ENCODE results near the gene VRK1.

Gene VRK1

DNA sequence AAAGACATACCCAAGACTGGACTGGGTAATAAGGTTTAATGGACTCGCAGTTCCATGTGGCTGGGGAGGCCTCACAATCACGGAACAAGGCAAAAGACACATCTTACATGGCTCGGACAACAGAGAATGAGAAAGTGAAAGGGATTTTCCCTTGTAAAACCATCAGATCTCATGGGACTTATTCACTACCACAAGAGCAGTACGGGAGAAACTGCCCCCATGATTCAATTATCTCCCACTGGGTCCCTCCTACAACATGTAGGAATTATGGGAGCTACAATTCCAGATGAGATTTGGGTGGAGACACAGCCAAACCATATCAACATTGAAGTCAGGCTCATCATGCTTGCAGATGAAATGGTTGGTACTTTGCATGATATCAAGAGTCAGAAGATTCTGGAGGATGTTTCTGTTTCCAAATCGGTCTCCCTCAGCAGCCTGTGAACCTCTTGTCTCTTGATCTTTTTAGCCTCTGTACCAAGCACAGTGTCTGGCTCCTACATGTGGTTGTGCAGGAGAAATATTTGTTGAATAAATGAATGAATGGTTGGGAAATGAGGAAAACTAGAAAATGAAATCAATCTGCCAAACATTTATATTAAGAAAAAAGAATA lies 98.6 kb downstream of the VRK1 start:
- Histone ChIP-seq H3K4me3 (ENCODE audit: low read length) (no peak overlapping the region), H3K4me2 (ENCODE audit: low read length) (no peak overlapping the region), H3K27ac (ENCODE audit: low read depth, low read length) (no peak overlapping the region), H3K27me3 (ENCODE audit: control insufficient read depth, low read length) (no peaks in the 10 kb centered on the region), H3K4me1 (ENCODE audit: control insufficient read depth, low read length) (peaks cover 3% of the 10 kb centered on the region), H3K79me2 (ENCODE audit: control insufficient read depth, low read length) (no peaks in the 10 kb centered on the region), H3F3A (ENCODE audit: control insufficient read depth, insufficient read depth) (no peaks in the 10 kb centered on the region), H3K36me3 (ENCODE audit: control insufficient read depth, low read length) (no peaks in the 10 kb centered on the region), H3K9me2 (replicated peaks; ENCODE audit: control insufficient read depth, low read length) (no peaks in the 10 kb centered on the region), H3K9me3 (ENCODE audit: control insufficient read depth, insufficient read depth, low read length) (no peaks in the 10 kb centered on the region), H4K20me1 (ENCODE audit: control insufficient read depth, insufficient read depth, low read depth, low read length) (no peaks in the 10 kb centered on the region)
- no peak for TF ChIP-seq CTCF (IDR thresholded peaks at IDR 0.05; ENCODE audit: low read depth, low read length, poor library complexity, severe bottlenecking)
- TF ChIP-seq EZH2phosphoT487 (IDR thresholded peaks at IDR 0.05; ENCODE audit: borderline replicate concordance, low read length): no peak

DNA sequence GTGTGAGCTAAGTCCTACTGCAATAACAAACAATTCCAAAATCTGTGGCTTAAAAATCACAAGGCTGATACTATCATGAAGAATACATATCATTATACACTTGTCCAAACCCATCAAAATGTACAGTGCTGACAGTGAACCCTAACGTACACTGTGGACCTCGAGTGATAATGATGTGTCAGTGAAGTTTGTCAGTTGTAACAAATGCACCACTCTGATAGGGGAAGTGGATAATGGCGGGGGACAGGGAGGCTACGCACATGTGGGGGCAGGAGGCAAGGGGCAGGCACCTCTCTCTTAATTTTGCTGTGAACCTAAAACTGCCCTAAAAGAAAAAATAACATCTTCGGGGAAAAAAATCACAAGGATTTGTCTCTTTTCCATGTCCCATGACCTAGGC lies 100.0 kb downstream of the VRK1 start:
- H3K4me1 ChIP-seq (ENCODE audit: control insufficient read depth, low read length): peaks cover 18% of the 10 kb centered on the region
- no peaks in the 10 kb centered on the region for H3K27me3 ChIP-seq (ENCODE audit: control insufficient read depth, low read length)
- H3K79me2 ChIP-seq (ENCODE audit: control insufficient read depth, low read length): no peaks in the 10 kb centered on the region
- no peak overlapping the region for H3K27ac ChIP-seq (ENCODE audit: low read depth, low read length)
- no peaks in the 10 kb centered on the region for H3F3A ChIP-seq (ENCODE audit: control insufficient read depth, insufficient read depth)
- no peaks in the 10 kb centered on the region for H3K9me3 ChIP-seq (ENCODE audit: control insufficient read depth, insufficient read depth, low read length)
- no peaks in the 10 kb centered on the region for H4K20me1 ChIP-seq (ENCODE audit: control insufficient read depth, insufficient read depth, low read depth, low read length)
- no peaks in the 10 kb centered on the region for H3K9me2 ChIP-seq (replicated peaks; ENCODE audit: control insufficient read depth, low read length)
- H3K4me3 ChIP-seq (ENCODE audit: low read length): no peak overlapping the region
- no peak overlapping the region for H3K4me2 ChIP-seq (ENCODE audit: low read length)
- H3K36me3 ChIP-seq (ENCODE audit: control insufficient read depth, low read length): no peaks in the 10 kb centered on the region
- TF ChIP-seq EZH2phosphoT487 (IDR thresholded peaks at IDR 0.05; ENCODE audit: borderline replicate concordance, low read length): no peak
- no peak for TF ChIP-seq CTCF (IDR thresholded peaks at IDR 0.05; ENCODE audit: low read depth, low read length, poor library complexity, severe bottlenecking)

GRCh38 chr14:96901227-96901626 lies 104.0 kb downstream of the VRK1 start:
- no peaks in the 10 kb centered on the region for H3K9me2 ChIP-seq (replicated peaks; ENCODE audit: control insufficient read depth, low read length)
- H3K4me2 ChIP-seq (ENCODE audit: low read length): peak overlapping the region; percentile 47
- H4K20me1 ChIP-seq (ENCODE audit: control insufficient read depth, insufficient read depth, low read depth, low read length): no peaks in the 10 kb centered on the region
- H3K27ac ChIP-seq (ENCODE audit: low read depth, low read length): peak overlapping the region; percentile 5; the same call in 1 of the 2 replicates
- no peaks in the 10 kb centered on the region for H3K36me3 ChIP-seq (ENCODE audit: control insufficient read depth, low read length)
- H3K4me3 ChIP-seq (ENCODE audit: low read length): peak overlapping the region; percentile 17
- peaks cover 19% of the 10 kb centered on the region for H3K4me1 ChIP-seq (ENCODE audit: control insufficient read depth, low read length)
- H3F3A ChIP-seq (ENCODE audit: control insufficient read depth, insufficient read depth): no peaks in the 10 kb centered on the region
- no peaks in the 10 kb centered on the region for H3K9me3 ChIP-seq (ENCODE audit: control insufficient read depth, insufficient read depth, low read length)
- H3K79me2 ChIP-seq (ENCODE audit: control insufficient read depth, low read length): no peaks in the 10 kb centered on the region
- H3K27me3 ChIP-seq (ENCODE audit: control insufficient read depth, low read length): no peaks in the 10 kb centered on the region
- TF ChIP-seq EZH2phosphoT487 (IDR thresholded peaks at IDR 0.05; ENCODE audit: borderline replicate concordance, low read length) (no peak), CTCF (IDR thresholded peaks at IDR 0.05; ENCODE audit: low read depth, low read length, poor library complexity, severe bottlenecking) (no peak)
